Upper lobe of left lung (tissue), 4 donors: ENCODE results near the gene TSC22D4.

Experiments used
- EP300 ChIP-seq, 4 donors: sonication (generic); formaldehyde crosslinking; IDR thresholded peaks; one replicate each; pipeline ENCODE4 v1.5.1; 2017; ENCODE audit warnings: antibody characterized with exemption in 4 of 4, control low read depth in 2 of 4
- POLR2A ChIP-seq, 4 donors: fragments of 450-650 bp; IDR thresholded peaks; one replicate each; pipeline ENCODE4 v1.5.1; 2016 to 2017; ENCODE audit warnings: antibody characterized with exemption in 4 of 4, mild to moderate bottlenecking in 2 of 4
- POLR2AphosphoS5 ChIP-seq, 2 donors: sonication (generic); formaldehyde crosslinking; IDR thresholded peaks; one replicate each; pipeline ENCODE4 v1.5.1; 2017; ENCODE audit warnings: antibody characterized with exemption in 2 of 2
- TF ChIP-seq, protein P1 (sequence below), 6 experiments: fragments of 450-650 bp in 4 of 6; fragments of 200-600 bp in 2 of 6; sonication (generic) in 2 of 6; IDR thresholded peaks; one replicate each; pipeline ENCODE4 v1.5.1; 2016 to 2019; ENCODE audit warnings: antibody characterized with exemption in 6 of 6

DNA sequence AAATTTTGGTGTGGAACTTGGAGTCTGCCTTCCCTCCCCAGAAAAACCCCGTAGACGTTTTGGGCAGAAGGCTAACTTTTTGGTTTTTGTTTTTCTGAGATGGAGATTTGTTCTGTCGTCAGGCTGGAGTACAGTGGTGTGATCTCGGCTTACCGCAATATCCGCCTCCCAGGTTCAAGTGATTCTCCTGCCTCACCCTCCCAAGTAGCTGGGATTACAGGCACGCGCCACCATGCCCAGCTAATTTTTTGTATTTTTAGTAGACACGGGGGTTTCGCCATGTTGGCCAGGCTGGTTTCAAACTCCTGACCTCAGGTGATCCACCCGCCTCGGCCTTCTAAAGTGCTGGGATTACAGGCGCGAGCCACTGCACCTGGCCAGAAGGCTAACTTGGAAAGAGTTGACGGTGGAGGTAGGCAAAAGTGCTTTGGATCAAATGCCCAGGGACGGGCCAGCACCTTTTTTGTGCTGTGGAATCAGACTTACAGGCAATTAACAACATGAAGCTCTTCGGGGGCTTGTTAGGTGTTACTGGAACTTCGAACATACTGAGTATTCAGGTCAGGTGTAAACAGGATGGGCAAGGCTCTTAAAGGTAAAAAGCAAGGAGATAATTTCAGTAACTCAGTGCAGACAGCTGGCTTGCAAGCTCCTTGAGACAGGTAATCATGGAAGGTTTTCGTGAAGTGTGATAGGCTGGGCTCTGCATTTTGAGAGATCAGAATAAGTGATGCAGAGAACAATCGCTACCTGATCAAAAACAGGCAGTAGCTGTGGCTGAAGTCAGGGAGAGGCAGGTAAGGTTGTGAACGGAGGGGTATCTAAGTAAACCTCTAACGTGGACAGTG lies 44.5 kb downstream of the TSC22D4 start:
- TF ChIP-seq, protein P1, sequence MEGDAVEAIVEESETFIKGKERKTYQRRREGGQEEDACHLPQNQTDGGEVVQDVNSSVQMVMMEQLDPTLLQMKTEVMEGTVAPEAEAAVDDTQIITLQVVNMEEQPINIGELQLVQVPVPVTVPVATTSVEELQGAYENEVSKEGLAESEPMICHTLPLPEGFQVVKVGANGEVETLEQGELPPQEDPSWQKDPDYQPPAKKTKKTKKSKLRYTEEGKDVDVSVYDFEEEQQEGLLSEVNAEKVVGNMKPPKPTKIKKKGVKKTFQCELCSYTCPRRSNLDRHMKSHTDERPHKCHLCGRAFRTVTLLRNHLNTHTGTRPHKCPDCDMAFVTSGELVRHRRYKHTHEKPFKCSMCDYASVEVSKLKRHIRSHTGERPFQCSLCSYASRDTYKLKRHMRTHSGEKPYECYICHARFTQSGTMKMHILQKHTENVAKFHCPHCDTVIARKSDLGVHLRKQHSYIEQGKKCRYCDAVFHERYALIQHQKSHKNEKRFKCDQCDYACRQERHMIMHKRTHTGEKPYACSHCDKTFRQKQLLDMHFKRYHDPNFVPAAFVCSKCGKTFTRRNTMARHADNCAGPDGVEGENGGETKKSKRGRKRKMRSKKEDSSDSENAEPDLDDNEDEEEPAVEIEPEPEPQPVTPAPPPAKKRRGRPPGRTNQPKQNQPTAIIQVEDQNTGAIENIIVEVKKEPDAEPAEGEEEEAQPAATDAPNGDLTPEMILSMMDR (IDR thresholded peaks at IDR 0.05) = no peak
- no peak for TF ChIP-seq EP300 (IDR thresholded peaks at IDR 0.05)
- TF ChIP-seq POLR2AphosphoS5 (IDR thresholded peaks at IDR 0.05) = no peak
- TF ChIP-seq POLR2A (IDR thresholded peaks at IDR 0.05) = no peak
